Measurements from ENCODE around the gene PITX1. TPM values are rescaled to one million over a fixed set of nuclear protein-coding genes. Genes with fewer than 3 reads are reported as not detected.

PITX1 gene
- total and polyA plus RNA-seq, 7 experiments from 2014 or later: 0.17 TPM; not detected in 6

- ATAC-seq: no peak
- Mint-ChIP-seq H3K9me3 (peaks cover 0 to 12% (median 4%) of the 10 kb centered on the region in 11 donors), H3K27me3 (peaks cover 49 to 69% (median 52%) of the 10 kb centered on the region in 5 donors), H3K27ac (no peak overlapping the region), H3K4me3 (no peak overlapping the region), H3K36me3 (peaks cover 0 to 5% (median 3%) of the 10 kb centered on the region in 5 donors), H3K4me1 (peaks cover 11 to 33% (median 22%) of the 10 kb centered on the region in 7 donors)
- intact Hi-C loops (cut with micrococcal nuclease): loop anchor here in 1 of 2 donors (5.0 kb wide), 1 partner anchor 511 kb away; the partner anchor contains the start of gene NEUROG1
- H3K4me3 ChIP-seq (ENCODE audit: low read length): no peak overlapping the region
- H3K9me3 ChIP-seq (ENCODE audit: control insufficient read depth in 2 of 3, low read length in 3 of 3): no peaks in the 10 kb centered on the region
- H3K36me3 ChIP-seq (ENCODE audit: control insufficient read depth in 2 of 3, insufficient read depth in 3 of 3, low read length in 3 of 3): no peaks in the 10 kb centered on the region
- DNase-seq: no peak
- H3K27ac ChIP-seq (ENCODE audit: low read depth, low read length): no peak overlapping the region
- peaks cover 0 to 26% of the 10 kb centered on the region in 2 donors for H3K27me3 ChIP-seq (ENCODE audit: control insufficient read depth in 2 of 2, insufficient read depth in 2 of 2, low read length in 2 of 2)
- H3K4me1 ChIP-seq (ENCODE audit: control insufficient read depth in 2 of 2, insufficient read depth in 2 of 2, low read length in 2 of 2): peaks cover 0 to 7% of the 10 kb centered on the region in 2 donors
- CTCF ChIA-PET: no interaction called here
- POLR2A ChIA-PET: no interaction called here
These were observed 7.3 kb downstream of the PITX1 start for GRCh38 chr5:135026645-135027265.

- Histone ChIP-seq H3K27me3 (ENCODE audit: control insufficient read depth in 2 of 2, insufficient read depth in 2 of 2, low read length in 2 of 2) (peaks cover 0 to 22% of the 10 kb centered on the region in 2 donors), H3K4me1 (ENCODE audit: control insufficient read depth in 2 of 2, insufficient read depth in 2 of 2, low read length in 2 of 2) (peaks cover 0 to 4% of the 10 kb centered on the region in 2 donors), H3K27ac (ENCODE audit: low read depth, low read length) (no peak overlapping the region), H3K36me3 (ENCODE audit: control insufficient read depth in 2 of 3, insufficient read depth in 3 of 3, low read length in 3 of 3) (no peaks in the 10 kb centered on the region), H3K9me3 (ENCODE audit: control insufficient read depth in 2 of 3, low read length in 3 of 3) (no peaks in the 10 kb centered on the region), H3K4me3 (ENCODE audit: low read length) (no peak overlapping the region)
- CTCF ChIA-PET: no interaction called here
- no peak for ATAC-seq
- POLR2A ChIA-PET: no interaction called here
- intact Hi-C loops (cut with micrococcal nuclease): loop anchor here in 1 of 2 donors (5.0 kb wide), 1 partner anchor 511 kb away; the partner anchor contains the start of gene NEUROG1
- peaks cover 0 to 5% (median 3%) of the 10 kb centered on the region in 5 donors for H3K36me3 Mint-ChIP-seq
- H3K27ac Mint-ChIP-seq: no peak overlapping the region
- H3K9me3 Mint-ChIP-seq: peaks cover 0 to 12% (median 4%) of the 10 kb centered on the region in 11 donors
- no peak overlapping the region for H3K4me3 Mint-ChIP-seq
- no peak for DNase-seq
- peaks cover 44 to 68% (median 47%) of the 10 kb centered on the region in 5 donors for H3K27me3 Mint-ChIP-seq
- peaks cover 10 to 27% (median 16%) of the 10 kb centered on the region in 7 donors for H3K4me1 Mint-ChIP-seq
These were observed 8.0 kb downstream of the PITX1 start for GRCh38 chr5:135025730-135026644.

GRCh38 chr5:135024956-135025729 is 8.9 kb downstream of the PITX1 start:
- ATAC-seq: no peak
- Histone ChIP-seq H3K9me3 (ENCODE audit: control insufficient read depth in 2 of 3, low read length in 3 of 3) (no peaks in the 10 kb centered on the region), H3K4me3 (ENCODE audit: low read length) (no peak overlapping the region), H3K4me1 (ENCODE audit: control insufficient read depth in 2 of 2, insufficient read depth in 2 of 2, low read length in 2 of 2) (no peaks in the 10 kb centered on the region), H3K27ac (ENCODE audit: low read depth, low read length) (no peak overlapping the region), H3K36me3 (ENCODE audit: control insufficient read depth in 2 of 3, insufficient read depth in 3 of 3, low read length in 3 of 3) (no peaks in the 10 kb centered on the region), H3K27me3 (ENCODE audit: control insufficient read depth in 2 of 2, insufficient read depth in 2 of 2, low read length in 2 of 2) (peaks cover 0 to 15% of the 10 kb centered on the region in 2 donors)
- intact Hi-C loops (cut with micrococcal nuclease): loop anchor here in 1 of 2 donors (5.0 kb wide), 1 partner anchor 512 kb away; the partner anchor contains the start of gene NEUROG1
- Mint-ChIP-seq H3K9me3 (peaks cover 0 to 12% (median 4%) of the 10 kb centered on the region in 11 donors), H3K4me1 (peaks cover 8 to 19% (median 10%) of the 10 kb centered on the region in 7 donors), H3K27me3 (peaks cover 35 to 60% (median 39%) of the 10 kb centered on the region in 5 donors), H3K4me3 (no peak overlapping the region), H3K27ac (no peak overlapping the region), H3K36me3 (peaks cover 0 to 5% (median 3%) of the 10 kb centered on the region in 5 donors)
- no peak for DNase-seq
- ChIA-PET CTCF (no interaction called here), POLR2A (no interaction called here)

- Histone ChIP-seq H3K4me1 (ENCODE audit: control insufficient read depth in 2 of 2, insufficient read depth in 2 of 2, low read length in 2 of 2) (no peaks in the 10 kb centered on the region), H3K36me3 (ENCODE audit: control insufficient read depth in 2 of 3, insufficient read depth in 3 of 3, low read length in 3 of 3) (no peaks in the 10 kb centered on the region), H3K27me3 (ENCODE audit: control insufficient read depth in 2 of 2, insufficient read depth in 2 of 2, low read length in 2 of 2) (no peaks in the 10 kb centered on the region), H3K9me3 (ENCODE audit: control insufficient read depth in 2 of 3, low read length in 3 of 3) (no peaks in the 10 kb centered on the region), H3K27ac (ENCODE audit: low read depth, low read length) (no peak overlapping the region), H3K4me3 (ENCODE audit: low read length) (no peak overlapping the region)
- DNase-seq (no peak), ATAC-seq (no peak)
- Mint-ChIP-seq H3K27ac (no peak overlapping the region), H3K4me3 (no peak overlapping the region), H3K36me3 (peaks cover 0 to 3% (median 0%) of the 10 kb centered on the region in 5 donors), H3K4me1 (no peaks in the 10 kb centered on the region), H3K27me3 (peaks cover 3 to 23% (median 5%) of the 10 kb centered on the region in 5 donors), H3K9me3 (peaks cover 0 to 1% (median 0%) of the 10 kb centered on the region in 11 donors)
- intact Hi-C loops (cut with micrococcal nuclease): no loop called here
- CTCF ChIA-PET: no interaction called here
- POLR2A ChIA-PET: no interaction called here
These were observed 13.7 kb downstream of the PITX1 start for GRCh38 chr5:135020111-135020895.

- Histone ChIP-seq H3K9me3 (ENCODE audit: control insufficient read depth in 2 of 3, low read length in 3 of 3) (no peaks in the 10 kb centered on the region), H3K36me3 (ENCODE audit: control insufficient read depth in 2 of 3, insufficient read depth in 3 of 3, low read length in 3 of 3) (no peaks in the 10 kb centered on the region), H3K27ac (ENCODE audit: low read depth, low read length) (no peak overlapping the region), H3K4me3 (ENCODE audit: low read length) (no peak overlapping the region), H3K4me1 (ENCODE audit: control insufficient read depth in 2 of 2, insufficient read depth in 2 of 2, low read length in 2 of 2) (no peaks in the 10 kb centered on the region), H3K27me3 (ENCODE audit: control insufficient read depth in 2 of 2, insufficient read depth in 2 of 2, low read length in 2 of 2) (no peaks in the 10 kb centered on the region)
- CTCF ChIA-PET: interaction anchor here (0.6 kb wide), 1 partner anchor 814 kb away, joined by 3 read pairs; no protein-coding TSS in a partner anchor
- Mint-ChIP-seq H3K27me3 (peaks cover 0 to 22% (median 5%) of the 10 kb centered on the region in 5 donors), H3K4me1 (no peaks in the 10 kb centered on the region), H3K27ac (no peak overlapping the region), H3K9me3 (peaks cover 0 to 1% (median 0%) of the 10 kb centered on the region in 11 donors), H3K36me3 (peaks cover 0 to 3% (median 0%) of the 10 kb centered on the region in 5 donors), H3K4me3 (no peak overlapping the region)
- POLR2A ChIA-PET: no interaction called here
- no peak for DNase-seq
- intact Hi-C loops (cut with micrococcal nuclease): no loop called here
- no peak for ATAC-seq
These were observed 14.7 kb downstream of the PITX1 start for GRCh38 chr5:135019314-135019713.

Measured in naive thymus-derived CD4-positive, alpha-beta T cell (primary cell).